Caco-2 (cell line): ENCODE results near the gene MID1IP1. TPM values are rescaled to one million over a fixed set of nuclear protein-coding genes. Genes with fewer than 3 reads are reported as not detected.

Source experiments
- BruUV-seq: library from RNA; stranded (reverse); fragments of 400-500 nt; replicated peaks from 2 replicates; lab custom pipeline; 2021; lab: Mats Ljungman, UMichigan
- CTCF ChIA-PET: fragments of 300-600 bp; sonication (Branson Sonifier 250); formaldehyde crosslinking; loops from one replicate; lab custom pipeline; 2022; ENCODE audit warnings: antibody characterized with exemption; lab: Charles Lee
- POLR2A ChIA-PET: fragments of 300-600 bp; sonication (Branson Sonifier 250); formaldehyde crosslinking; loops from one replicate; lab custom pipeline; 2022; ENCODE audit warnings: antibody characterized with exemption; lab: Charles Lee
- DNase-seq, 2 experiments: peaks; one replicate each; pipeline versions ENCODE4 v3.0.0 to v3.0.0-alpha.2; 2020 to 2022
- H3K27me3 ChIP-seq: replicated peaks from 2 replicates; pipeline ENCODE4 v1.6.0; 2011; ENCODE audit warnings: low read length; ENCODE audit not compliant: control insufficient read depth, insufficient read depth
- H3K36me3 ChIP-seq: 2 replicates; pipeline ENCODE4 v1.5.1; 2011; ENCODE audit warnings: low read length; ENCODE audit not compliant: control insufficient read depth, insufficient read depth
- H3K4me1 ChIP-seq: fragments of 250-450 bp; sonication (Bioruptor Pico); 2 replicates; pipeline ENCODE4 v1.5.1; 2020; ENCODE audit warnings: mild to moderate bottlenecking
- H3K4me3 ChIP-seq: 2 replicates; pipeline ENCODE4 v1.5.1; 2011; ENCODE audit warnings: low read depth, mild to moderate bottlenecking, control low read depth, low read length
- H3K9me3 ChIP-seq: fragments of 250-450 bp; sonication (Bioruptor Pico); 2 replicates; pipeline ENCODE4 v1.5.1; 2020; ENCODE audit warnings: mild to moderate bottlenecking, moderate library complexity
- H3K27ac Mint-ChIP-seq: one replicate; pipeline ENCODE4 v1.8.0; 2022; ENCODE audit warnings: mixed read lengths; ENCODE audit not compliant: unreplicated experiment
- H3K27me3 Mint-ChIP-seq: one replicate; pipeline ENCODE4 v1.8.0; 2022; ENCODE audit warnings: mixed read lengths; ENCODE audit not compliant: insufficient read depth, unreplicated experiment
- H3K36me3 Mint-ChIP-seq: one replicate; pipeline ENCODE4 v1.8.0; 2022; ENCODE audit warnings: mild to moderate bottlenecking, mixed read lengths; ENCODE audit not compliant: insufficient read depth, unreplicated experiment
- H3K4me1 Mint-ChIP-seq: one replicate; pipeline ENCODE4 v1.8.0; 2022; ENCODE audit warnings: low read depth, mixed read lengths; ENCODE audit not compliant: unreplicated experiment
- H3K4me3 Mint-ChIP-seq: one replicate; pipeline ENCODE4 v1.8.0; 2022; ENCODE audit warnings: mild to moderate bottlenecking, moderate library complexity, mixed read lengths; ENCODE audit not compliant: unreplicated experiment
- H3K9me3 Mint-ChIP-seq: one replicate; pipeline ENCODE4 v1.8.0; 2022; ENCODE audit warnings: mixed read lengths; ENCODE audit not compliant: unreplicated experiment
- intact Hi-C: fragments of 100-400 bp; cut with micrococcal nuclease; formaldehyde crosslinking; loops from one replicate; pipeline ENCODE4 v1.10.0; 2022; ENCODE audit not compliant: unreplicated experiment
- total RNA-seq: library from RNA; stranded (reverse); gene quantifications from 2 replicates; pipeline ENCODE4 v1.2.3, GENCODE V29; 2022
- TF ChIP-seq, protein P1 (sequence below), 2 experiments: fragments of 200-600 bp in 1 of 2; IDR thresholded peaks; 1 replicate in 1 of 2; 2 replicates in 1 of 2; pipeline versions ENCODE4 v1.5.1 to v1.8.0; 2011 to 2022; ENCODE audit warnings: antibody characterized with exemption in 1 of 2, control low read depth in 1 of 2, inconsistent platforms in 1 of 2, low read depth in 1 of 2, low read length in 1 of 2, mild to moderate bottlenecking in 1 of 2, moderate library complexity in 1 of 2; ENCODE audit not compliant: insufficient read depth in 1 of 2, severe bottlenecking in 1 of 2, unreplicated experiment in 1 of 2

The MID1IP1 gene
- total RNA-seq, 1 experiment from 2014 or later: 40.6 TPM

DNA sequence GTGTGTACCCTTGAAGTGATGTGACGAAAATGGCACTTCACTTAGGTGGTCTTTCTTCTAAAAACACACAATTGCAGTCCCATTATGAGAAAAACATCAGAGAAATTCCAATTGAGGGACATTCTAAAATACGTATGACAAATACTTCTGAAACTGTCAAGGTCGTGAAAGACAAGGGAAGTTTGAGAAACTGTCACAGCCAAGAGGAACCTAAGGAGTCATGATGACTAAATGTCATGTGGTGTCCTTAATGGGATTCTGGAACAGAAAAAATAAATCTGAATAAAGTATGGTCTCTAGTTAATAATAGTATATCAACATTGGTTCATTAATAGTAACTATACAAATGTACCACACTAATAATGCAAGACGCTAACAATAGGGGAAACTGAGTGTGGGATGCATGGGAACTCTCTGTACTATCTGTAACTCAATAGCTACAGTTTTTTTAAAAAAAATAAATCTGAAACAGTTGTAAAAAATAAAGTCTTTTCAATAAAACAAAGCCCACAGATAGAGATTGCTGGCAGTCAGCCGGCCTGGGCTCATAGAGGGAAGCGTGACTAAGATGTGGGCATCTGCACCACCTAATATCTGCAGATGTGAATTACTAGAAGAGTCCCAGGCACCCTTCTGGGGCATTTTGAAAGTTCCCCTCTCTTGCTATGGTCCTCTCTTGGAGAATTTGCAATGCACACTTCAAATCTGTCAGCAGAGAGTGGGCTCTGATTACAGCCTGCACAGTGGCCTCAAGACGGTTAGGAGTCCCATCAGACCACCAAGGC, 47.6 kb downstream of the MID1IP1 start:
- no peak overlapping the region for H3K27ac Mint-ChIP-seq
- H3K4me1 ChIP-seq: peaks cover 15% of the 10 kb centered on the region
- H3K4me3 ChIP-seq: no peak overlapping the region
- no peaks in the 10 kb centered on the region for H3K36me3 Mint-ChIP-seq
- no peaks in the 10 kb centered on the region for H3K27me3 ChIP-seq
- TF ChIP-seq, protein P1, sequence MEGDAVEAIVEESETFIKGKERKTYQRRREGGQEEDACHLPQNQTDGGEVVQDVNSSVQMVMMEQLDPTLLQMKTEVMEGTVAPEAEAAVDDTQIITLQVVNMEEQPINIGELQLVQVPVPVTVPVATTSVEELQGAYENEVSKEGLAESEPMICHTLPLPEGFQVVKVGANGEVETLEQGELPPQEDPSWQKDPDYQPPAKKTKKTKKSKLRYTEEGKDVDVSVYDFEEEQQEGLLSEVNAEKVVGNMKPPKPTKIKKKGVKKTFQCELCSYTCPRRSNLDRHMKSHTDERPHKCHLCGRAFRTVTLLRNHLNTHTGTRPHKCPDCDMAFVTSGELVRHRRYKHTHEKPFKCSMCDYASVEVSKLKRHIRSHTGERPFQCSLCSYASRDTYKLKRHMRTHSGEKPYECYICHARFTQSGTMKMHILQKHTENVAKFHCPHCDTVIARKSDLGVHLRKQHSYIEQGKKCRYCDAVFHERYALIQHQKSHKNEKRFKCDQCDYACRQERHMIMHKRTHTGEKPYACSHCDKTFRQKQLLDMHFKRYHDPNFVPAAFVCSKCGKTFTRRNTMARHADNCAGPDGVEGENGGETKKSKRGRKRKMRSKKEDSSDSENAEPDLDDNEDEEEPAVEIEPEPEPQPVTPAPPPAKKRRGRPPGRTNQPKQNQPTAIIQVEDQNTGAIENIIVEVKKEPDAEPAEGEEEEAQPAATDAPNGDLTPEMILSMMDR (IDR thresholded peaks at IDR 0.05; ENCODE audit: insufficient read depth in 1 of 2, low read depth in 1 of 2, low read length in 1 of 2, severe bottlenecking in 1 of 2, unreplicated experiment in 1 of 2): no peak
- no peak overlapping the region for H3K4me3 Mint-ChIP-seq
- no peaks in the 10 kb centered on the region for H3K27me3 Mint-ChIP-seq
- BruUV-seq: no TSS peak
- ChIA-PET POLR2A (no interaction called here), CTCF (no interaction called here)
- no peaks in the 10 kb centered on the region for H3K9me3 ChIP-seq
- no peaks in the 10 kb centered on the region for H3K36me3 ChIP-seq
- no peak for DNase-seq
- intact Hi-C loops: no loop called here
- H3K9me3 Mint-ChIP-seq: no peaks in the 10 kb centered on the region
- peaks cover 15% of the 10 kb centered on the region for H3K4me1 Mint-ChIP-seq

DNA sequence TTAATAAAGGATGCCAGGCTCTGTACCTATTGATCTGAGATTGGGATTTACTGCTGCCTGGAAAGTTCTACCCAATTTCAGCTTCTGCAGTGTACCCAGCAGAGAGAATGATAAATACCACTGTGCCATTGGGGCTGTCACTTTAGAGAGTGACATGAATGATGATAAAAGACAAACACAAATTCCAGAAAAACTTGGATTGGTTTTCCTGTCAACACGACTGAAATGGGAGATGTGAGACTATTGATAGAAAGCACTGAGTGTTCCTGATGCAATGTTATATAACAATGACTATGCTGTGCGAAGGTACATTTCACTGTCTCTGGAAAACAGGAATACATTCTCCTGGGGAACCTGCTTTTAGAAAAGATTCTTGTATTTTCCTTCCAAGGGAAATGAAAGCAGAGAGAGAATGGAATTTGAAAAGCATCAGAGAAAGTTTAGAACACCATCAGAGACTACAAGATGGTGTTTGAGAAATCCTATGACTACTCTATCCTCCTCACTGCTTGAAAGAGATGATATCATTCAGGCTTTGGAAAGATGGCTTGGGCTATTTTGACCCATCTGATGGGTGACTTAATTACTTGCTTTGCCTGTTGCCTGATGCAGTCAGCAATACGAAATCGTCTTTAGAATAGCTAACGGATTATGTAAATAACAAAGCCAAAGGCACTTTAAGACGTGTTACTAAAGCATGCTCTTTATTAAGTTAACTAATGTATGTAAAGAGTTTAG, 49.7 kb downstream of the MID1IP1 start:
- Histone ChIP-seq H3K9me3 (no peaks in the 10 kb centered on the region), H3K27me3 (no peaks in the 10 kb centered on the region), H3K36me3 (no peaks in the 10 kb centered on the region), H3K4me3 (no peak overlapping the region), H3K4me1 (peaks cover 15% of the 10 kb centered on the region)
- POLR2A ChIA-PET: no interaction called here
- CTCF ChIA-PET: no interaction called here
- Mint-ChIP-seq H3K27me3 (no peaks in the 10 kb centered on the region), H3K4me3 (no peak overlapping the region), H3K27ac (no peak overlapping the region), H3K36me3 (no peaks in the 10 kb centered on the region), H3K9me3 (no peaks in the 10 kb centered on the region), H3K4me1 (peaks cover 12% of the 10 kb centered on the region)
- TF ChIP-seq, protein P1 (IDR thresholded peaks at IDR 0.05; ENCODE audit: insufficient read depth in 1 of 2, low read depth in 1 of 2, low read length in 1 of 2, severe bottlenecking in 1 of 2, unreplicated experiment in 1 of 2): no peak
- intact Hi-C loops: no loop called here
- no peak for DNase-seq
- BruUV-seq: no TSS peak

DNA sequence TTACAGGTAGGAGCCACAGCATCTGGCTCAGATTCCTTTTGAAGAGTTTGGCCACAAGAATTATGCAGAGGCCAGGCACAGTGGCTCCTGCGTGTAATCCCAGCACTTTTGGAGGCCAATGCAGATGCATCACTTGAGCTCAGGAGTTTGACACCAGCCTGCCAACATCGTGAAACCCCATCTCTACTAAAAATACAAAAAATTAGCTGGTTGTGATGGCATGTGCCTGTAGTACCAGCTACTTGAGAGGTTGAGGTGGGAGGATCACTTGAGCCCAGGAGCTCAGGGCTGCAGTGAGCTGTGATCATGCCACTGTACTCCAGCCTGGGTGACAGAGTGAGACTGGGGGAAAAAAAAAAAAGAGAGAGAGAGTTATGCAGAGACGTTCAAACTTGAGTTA, 53.0 kb downstream of the MID1IP1 start:
- Mint-ChIP-seq H3K4me1 (peaks cover 7% of the 10 kb centered on the region), H3K27me3 (no peaks in the 10 kb centered on the region), H3K36me3 (no peaks in the 10 kb centered on the region), H3K4me3 (no peak overlapping the region), H3K27ac (no peak overlapping the region), H3K9me3 (no peaks in the 10 kb centered on the region)
- H3K9me3 ChIP-seq: no peaks in the 10 kb centered on the region
- intact Hi-C loops: no loop called here
- no peaks in the 10 kb centered on the region for H3K36me3 ChIP-seq
- TF ChIP-seq, protein P1 (IDR thresholded peaks at IDR 0.05; ENCODE audit: insufficient read depth in 1 of 2, low read depth in 1 of 2, low read length in 1 of 2, severe bottlenecking in 1 of 2, unreplicated experiment in 1 of 2): no peak
- H3K27me3 ChIP-seq: no peaks in the 10 kb centered on the region
- no peaks in the 10 kb centered on the region for H3K4me1 ChIP-seq
- DNase-seq: no peak
- H3K4me3 ChIP-seq: no peak overlapping the region
- POLR2A ChIA-PET: no interaction called here
- CTCF ChIA-PET: no interaction called here
- BruUV-seq: no TSS peak

Other genes with a start within 250 kb of the MID1IP1 start
- gene TSPAN7, start 239.9 kb upstream of the MID1IP1 start, total RNA-seq: 0.91 and 1.7 TPM in 2 replicates